HG02798 (cell line): ENCODE measurements around the gene RIMS1.

Experiments
- ATAC-seq: cut with Tn5 transposase; IDR thresholded peaks from one replicate; pipeline ENCODE4 v1.9.1; 2021; ENCODE audit warnings: mild to moderate bottlenecking; ENCODE audit not compliant: unreplicated experiment, poor library complexity

RIMS1 gene

GRCh38 chr6:72218125-72218524 is 331.8 kb downstream of the RIMS1 start:
- peak; percentile 92 for ATAC-seq

GRCh38 chr6:72219536-72219935 is 333.2 kb downstream of the RIMS1 start:
- ATAC-seq = no peak

- no peak for ATAC-seq
These were observed 351.7 kb downstream of the RIMS1 start for GRCh38 chr6:72238021-72238420.

- ATAC-seq = no peak
These were observed 352.6 kb downstream of the RIMS1 start for GRCh38 chr6:72238900-72239299.

GRCh38 chr6:72245565-72245964 is 359.2 kb downstream of the RIMS1 start:
- ATAC-seq = no peak

GRCh38 chr6:72246926-72247325 is 360.6 kb downstream of the RIMS1 start:
- ATAC-seq = no peak

GRCh38 chr6:72248621-72249020 is 362.3 kb downstream of the RIMS1 start:
- ATAC-seq = no peak

GRCh38 chr6:72250664-72251063 is 364.3 kb downstream of the RIMS1 start:
- no peak for ATAC-seq

- no peak for ATAC-seq
These were observed 374.1 kb downstream of the RIMS1 start for GRCh38 chr6:72260489-72260888.

GRCh38 chr6:72261554-72261953 is 375.2 kb downstream of the RIMS1 start:
- ATAC-seq = no peak

- no peak for ATAC-seq
These were observed 375.9 kb downstream of the RIMS1 start for GRCh38 chr6:72262254-72262653.

GRCh38 chr6:72267470-72267869 is 381.1 kb downstream of the RIMS1 start:
- ATAC-seq = no peak

- no peak for ATAC-seq
These were observed 385.2 kb downstream of the RIMS1 start for GRCh38 chr6:72271531-72271930.

- no peak for ATAC-seq
These were observed 386.6 kb downstream of the RIMS1 start for GRCh38 chr6:72272958-72273357.

GRCh38 chr6:72275888-72276287 is 389.5 kb downstream of the RIMS1 start:
- no peak for ATAC-seq

GRCh38 chr6:72282201-72282600 is 395.9 kb downstream of the RIMS1 start:
- ATAC-seq = no peak

GRCh38 chr6:72283571-72283970 is 397.2 kb downstream of the RIMS1 start:
- no peak for ATAC-seq

GRCh38 chr6:72286911-72287311 is 400.6 kb downstream of the RIMS1 start:
- no peak for ATAC-seq

- ATAC-seq = no peak
These were observed 401.5 kb downstream of the RIMS1 start for GRCh38 chr6:72287801-72288200.

- ATAC-seq = no peak
These were observed 402.2 kb downstream of the RIMS1 start for GRCh38 chr6:72288592-72288991.

- ATAC-seq = no peak
These were observed 404.3 kb downstream of the RIMS1 start for GRCh38 chr6:72290620-72291019.

GRCh38 chr6:72296375-72296774 is 410.0 kb downstream of the RIMS1 start:
- no peak for ATAC-seq

- ATAC-seq = no peak
These were observed 419.6 kb downstream of the RIMS1 start for GRCh38 chr6:72305971-72306370.
